IMR-90 (cell line): Measurements from ENCODE around the gene LAMA3. TPM values are rescaled to one million over a fixed set of nuclear protein-coding genes. Genes with fewer than 3 reads are reported as not detected.
A peak's percentile ranks its signal among the peaks of the same experiment; 100 is the strongest.

ENCODE experiments used
- ATAC-seq: fragments of 200-7000 bp; cut with Tn5 transposase; 2 replicates; pipeline ENCODE4 v1.9.1; 2020; ENCODE audit warnings: low read depth, mild to moderate bottlenecking, moderate library complexity
- BruUV-seq: library from RNA; stranded (reverse); fragments of 400-500 nt; replicated peaks from 2 replicates; lab custom pipeline; 2021; lab: Mats Ljungman, UMichigan
- CTCF ChIA-PET: fragments of 300-600 bp; formaldehyde crosslinking; extraction: SDS; loops from one replicate; lab custom pipeline; 2021; ENCODE audit warnings: antibody characterized with exemption; lab: Yijun Ruan, JAX
- POLR2A ChIA-PET: fragments of 300-600 bp; sonication (Branson Sonifier 250); formaldehyde crosslinking; loops from one replicate; lab custom pipeline; 2022; ENCODE audit warnings: antibody characterized with exemption; ENCODE audit not compliant: unreplicated experiment; lab: Charles Lee
- DNase-seq: peaks from one replicate; pipeline ENCODE4 v3.0.0; 2013
- H2AFZ ChIP-seq: replicated peaks from 2 replicates; pipeline ENCODE3; 2013; ENCODE audit warnings: low read length, mild to moderate bottlenecking; ENCODE audit not compliant: poor library complexity
- H2AK5ac ChIP-seq: 2 replicates; pipeline ENCODE4 v1.6.1; 2013; ENCODE audit warnings: low read depth, low read length, inconsistent platforms
- H2AK9ac ChIP-seq: replicated peaks from 2 replicates; pipeline ENCODE3; 2013; ENCODE audit warnings: mild to moderate bottlenecking, low read depth, low read length, moderate library complexity; ENCODE audit not compliant: poor library complexity
- H2BK120ac ChIP-seq: 2 replicates; pipeline ENCODE4 v1.6.1; 2013; ENCODE audit warnings: low read depth, low read length, inconsistent platforms
- H2BK15ac ChIP-seq: 3 replicates; pipeline ENCODE4 v1.6.1; 2013; ENCODE audit warnings: low read depth, low read length, inconsistent platforms
- H2BK20ac ChIP-seq: 2 replicates; pipeline ENCODE4 v1.6.1; 2013; ENCODE audit warnings: low read depth, mild to moderate bottlenecking, inconsistent platforms, low read length, moderate library complexity
- H2BK5ac ChIP-seq: 2 replicates; pipeline ENCODE4 v1.6.1; 2013; ENCODE audit warnings: mild to moderate bottlenecking, low read depth, low read length, inconsistent platforms; ENCODE audit not compliant: poor library complexity, severe bottlenecking
- H3K14ac ChIP-seq: replicated peaks from 2 replicates; pipeline ENCODE4 v1.6.1; 2013; ENCODE audit warnings: low read depth, low read length, inconsistent platforms
- H3K18ac ChIP-seq: 2 replicates; pipeline ENCODE4 v1.6.1; 2013; ENCODE audit warnings: low read depth, low read length, control low read depth
- H3K23ac ChIP-seq: 2 replicates; pipeline ENCODE4 v1.6.1; 2013; ENCODE audit warnings: low read depth, low read length, inconsistent platforms
- H3K27ac ChIP-seq: 2 replicates; pipeline ENCODE4 v1.5.1; 2013; ENCODE audit warnings: mild to moderate bottlenecking, control low read depth, low read length; ENCODE audit not compliant: insufficient read depth
- H3K27me3 ChIP-seq: 2 replicates; pipeline ENCODE4 v1.6.1; 2013; ENCODE audit warnings: low read length; ENCODE audit not compliant: control insufficient read depth, insufficient read depth
- H3K36me3 ChIP-seq: 2 replicates; pipeline ENCODE4 v1.6.1; 2013; ENCODE audit warnings: low read length, mixed read lengths; ENCODE audit not compliant: control insufficient read depth, insufficient read depth
- H3K4ac ChIP-seq: 2 replicates; pipeline ENCODE4 v1.6.1; 2013; ENCODE audit warnings: low read depth, low read length, inconsistent platforms
- H3K4me1 ChIP-seq: 2 replicates; pipeline ENCODE4 v1.6.1; 2013; ENCODE audit warnings: low read length, mixed read lengths; ENCODE audit not compliant: control insufficient read depth, insufficient read depth
- H3K4me2 ChIP-seq: 2 replicates; pipeline ENCODE4 v1.6.1; 2013; ENCODE audit warnings: low read depth, mild to moderate bottlenecking, control low read depth, low read length, moderate library complexity
- H3K4me3 ChIP-seq: 2 replicates; pipeline ENCODE4 v1.5.1; 2013; ENCODE audit warnings: low read depth, mild to moderate bottlenecking, control low read depth, low read length, moderate library complexity; ENCODE audit not compliant: insufficient read depth
- H3K56ac ChIP-seq: 2 replicates; pipeline ENCODE4 v1.6.1; 2013; ENCODE audit warnings: low read length, inconsistent platforms; ENCODE audit not compliant: insufficient read depth; ENCODE audit errors: extremely low read depth
- H3K79me1 ChIP-seq, 2 experiments: 2 replicates each; pipeline ENCODE4 v1.6.1; 2013; ENCODE audit warnings: low read length in 2 of 2, inconsistent platforms in 1 of 2, low read depth in 1 of 2
- H3K9ac ChIP-seq: 2 replicates; pipeline ENCODE4 v1.6.1; 2013; ENCODE audit warnings: low read depth, low read length, control low read depth
- H3K9me1 ChIP-seq: 2 replicates; pipeline ENCODE4 v1.6.1; 2013; ENCODE audit warnings: low read length, inconsistent platforms; ENCODE audit not compliant: insufficient read depth
- H3K9me3 ChIP-seq: 2 replicates; pipeline ENCODE4 v1.6.1; 2013; ENCODE audit warnings: low read length; ENCODE audit not compliant: control insufficient read depth, insufficient read depth
- H4K20me1 ChIP-seq: 2 replicates; pipeline ENCODE4 v1.6.1; 2013; ENCODE audit warnings: low read length, inconsistent platforms; ENCODE audit not compliant: insufficient read depth
- H4K5ac ChIP-seq: 2 replicates; pipeline ENCODE4 v1.6.1; 2013; ENCODE audit warnings: mild to moderate bottlenecking, low read depth, low read length, control low read depth
- H4K8ac ChIP-seq, 2 experiments: 2 replicates each; pipeline ENCODE4 v1.6.1; 2013; ENCODE audit warnings: low read depth in 2 of 2, low read length in 2 of 2, control low read depth in 1 of 2, inconsistent platforms in 1 of 2
- H4K91ac ChIP-seq: 2 replicates; pipeline ENCODE4 v1.6.1; 2013; ENCODE audit warnings: low read depth, low read length, inconsistent platforms; ENCODE audit not compliant: insufficient read depth
- BHLHE40 ChIP-seq: fragments of 150-350 bp; IDR thresholded peaks from 2 replicates; pipeline ENCODE4 v1.6.1; 2016; ENCODE audit warnings: mild to moderate bottlenecking, low read depth, low read length
- CEBPB ChIP-seq: IDR thresholded peaks from 2 replicates; pipeline ENCODE4 v1.6.1; 2012; ENCODE audit warnings: low read depth, low read length, improper control_type of control experiment
- CHD1 ChIP-seq: IDR thresholded peaks from 2 replicates; pipeline ENCODE4 v1.6.1; 2012; ENCODE audit warnings: low read depth, low read length, improper control_type of control experiment
- FOS ChIP-seq: fragments of 150-350 bp; IDR thresholded peaks from 2 replicates; pipeline ENCODE4 v1.6.1; 2016; ENCODE audit warnings: low read depth, low read length
- MXI1 ChIP-seq: IDR thresholded peaks from 2 replicates; pipeline ENCODE4 v1.6.1; 2012; ENCODE audit warnings: low read depth, mild to moderate bottlenecking, low read length, moderate library complexity, borderline replicate concordance
- NFE2L2 ChIP-seq: fragments of 150-350 bp; IDR thresholded peaks from 2 replicates; pipeline ENCODE4 v1.6.1; 2016; ENCODE audit warnings: low read depth, mild to moderate bottlenecking, low read length
- POLR2A ChIP-seq: IDR thresholded peaks from 2 replicates; pipeline ENCODE4 v1.6.1; 2012; ENCODE audit warnings: mild to moderate bottlenecking, low read depth, low read length
- RAD21 ChIP-seq: IDR thresholded peaks from 2 replicates; pipeline ENCODE4 v1.6.1; 2012; ENCODE audit warnings: low read length, improper control_type of control experiment
- RCOR1 ChIP-seq: IDR thresholded peaks from 2 replicates; pipeline ENCODE4 v1.6.1; 2012; ENCODE audit warnings: mild to moderate bottlenecking, low read length, improper control_type of control experiment; ENCODE audit not compliant: insufficient replicate concordance
- RFX5 ChIP-seq: IDR thresholded peaks from 2 replicates; pipeline ENCODE4 v1.8.0; 2012; ENCODE audit warnings: low read depth, mild to moderate bottlenecking, low read length, moderate library complexity
- WGBS, 2 experiments: methylation state at CpG; one replicate each; pipeline versions ENCODE4 v1.1.5 to v1.1.7; 2013; ENCODE audit warnings: missing lambda C conversion rate in 2 of 2; ENCODE audit not compliant: insufficient read length in 1 of 2; ENCODE audit errors: extremely low coverage in 2 of 2; 5-methylcytosine and 5-hydroxymethylcytosine counted together
- dilution Hi-C: fragments of 300-500 bp; cut with HindIII; formaldehyde crosslinking; loops from one replicate; pipeline ENCODE4 v1.14.3; 2018; ENCODE audit warnings: low sequenced_read_pairs; ENCODE audit not compliant: unreplicated experiment
- in situ Hi-C: fragments of 300-500 bp; cut with MboI; formaldehyde crosslinking; loops from 3 replicates; pipeline ENCODE4 v1.14.3; 2019; ENCODE audit warnings: low sequenced_read_pairs, inconsistent platforms, mixed read lengths
- intact Hi-C: fragments of 100-400 bp; cut with micrococcal nuclease; formaldehyde crosslinking; loops from 2 replicates; pipeline ENCODE4 v1.10.0; 2022
- polyA plus RNA-seq, 3 experiments: library from polyadenylated mRNA; depleted of rRNA; stranded (reverse); fragments of >200 nt; gene quantifications; 2 replicates each; pipeline ENCODE4 v1.2.3, GENCODE V29; 2012; ENCODE audit warnings: low replicate concordance in 1 of 3
- total RNA-seq: library from RNA; depleted of rRNA; stranded (reverse); fragments of >200 nt; gene quantifications from 2 replicates; pipeline ENCODE4 v1.2.3, GENCODE V29; 2012
- TF ChIP-seq, protein P1 (sequence below): fragments of 150-350 bp; IDR thresholded peaks from 2 replicates; pipeline ENCODE4 v1.6.1; 2016; ENCODE audit warnings: low read depth, mild to moderate bottlenecking, low read length, moderate library complexity, borderline replicate concordance

LAMA3 gene
- total and polyA plus RNA-seq, 2 of the 4 experiments (the other 2 are of a cell fraction): 0.18 to 0.19 TPM

DNA sequence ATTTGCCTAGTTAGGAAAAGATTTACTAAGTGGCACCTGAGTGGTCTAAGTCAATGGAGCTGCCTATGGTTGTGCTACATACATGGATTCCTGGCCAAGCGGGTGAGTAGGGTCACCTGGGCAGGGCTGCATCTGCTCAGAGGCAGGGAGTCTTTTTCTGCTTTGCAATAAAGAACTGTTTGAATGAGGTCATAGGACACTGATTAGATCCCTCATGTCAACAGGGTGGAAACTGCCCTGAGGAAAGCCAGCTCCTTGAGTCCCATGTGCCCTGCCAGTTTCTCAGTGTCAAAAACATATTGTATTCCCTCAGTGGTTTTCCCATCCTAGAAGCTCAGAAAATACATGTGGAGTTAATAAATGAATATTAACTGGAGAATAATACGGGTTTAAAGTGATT is 4.6 kb downstream of the LAMA3 start:
- dilution Hi-C loops: no loop called here
- no TSS peak for BruUV-seq

More for the DNA sequence above, 4.6 kb downstream of the LAMA3 start:
- H3K79me1 ChIP-seq: no peaks in the 10 kb centered on the region
- in situ Hi-C loops (no loop called here), intact Hi-C loops (no loop called here)
- H3K9me1 ChIP-seq: peaks cover 8% of the 10 kb centered on the region
- POLR2A ChIA-PET: no interaction called here
- H3K56ac ChIP-seq: no peak overlapping the region
- H2BK15ac ChIP-seq: peak overlapping the region; percentile 92; the same call in 2 of the 3 replicates
- 0 out of 2 replicates have a peak overlapping the region, but pooled peaks have one; percentile 17 for H2AK5ac ChIP-seq
- H3K18ac ChIP-seq: peak overlapping the region; percentile 20; the same call in 1 of the 2 replicates
- peaks cover 3% of the 10 kb centered on the region for H3K9me3 ChIP-seq
- no peak overlapping the region for H2BK5ac ChIP-seq
- no peak overlapping the region for H3K4me3 ChIP-seq
- H2AFZ ChIP-seq: no peak overlapping the region
- TF ChIP-seq BHLHE40 (no peak), RAD21 (no peak), RCOR1 (no peak), CHD1 (no peak), NFE2L2 (no peak), RFX5 (no peak), CEBPB (no peak), MXI1 (no peak), FOS (no peak), POLR2A (no peak)
- TF ChIP-seq, protein P1, sequence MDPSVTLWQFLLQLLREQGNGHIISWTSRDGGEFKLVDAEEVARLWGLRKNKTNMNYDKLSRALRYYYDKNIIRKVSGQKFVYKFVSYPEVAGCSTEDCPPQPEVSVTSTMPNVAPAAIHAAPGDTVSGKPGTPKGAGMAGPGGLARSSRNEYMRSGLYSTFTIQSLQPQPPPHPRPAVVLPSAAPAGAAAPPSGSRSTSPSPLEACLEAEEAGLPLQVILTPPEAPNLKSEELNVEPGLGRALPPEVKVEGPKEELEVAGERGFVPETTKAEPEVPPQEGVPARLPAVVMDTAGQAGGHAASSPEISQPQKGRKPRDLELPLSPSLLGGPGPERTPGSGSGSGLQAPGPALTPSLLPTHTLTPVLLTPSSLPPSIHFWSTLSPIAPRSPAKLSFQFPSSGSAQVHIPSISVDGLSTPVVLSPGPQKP: no peak
- WGBS, 2 experiments: 100% methylated on average over 1 of the region's 2 CpGs; no CpG with 5 or more reads in 1 of the 2 experiments
- H3K27ac ChIP-seq: no peak overlapping the region
- no peak overlapping the region for H3K14ac ChIP-seq
- no peak overlapping the region for H3K4me2 ChIP-seq
- no peaks in the 10 kb centered on the region for H3K36me3 ChIP-seq
- no peak overlapping the region for H2AK9ac ChIP-seq
- DNase-seq (no peak), ATAC-seq (no peak)
- CTCF ChIA-PET: no interaction called here
- peaks cover 20% of the 10 kb centered on the region for H3K4me1 ChIP-seq
- no peak overlapping the region for H4K5ac ChIP-seq
- H4K8ac ChIP-seq: no peak overlapping the region
- no peak overlapping the region for H3K23ac ChIP-seq
- no peak overlapping the region for H2BK20ac ChIP-seq
- peak overlapping the region; percentile 11; the same call in 1 of the 2 replicates for H4K91ac ChIP-seq
- no peak overlapping the region for H3K9ac ChIP-seq
- no peak overlapping the region for H3K4ac ChIP-seq
- H3K27me3 ChIP-seq: peaks cover 24% of the 10 kb centered on the region
- peaks cover 5% of the 10 kb centered on the region; the same call in 1 of the 2 replicates for H4K20me1 ChIP-seq
- H2BK120ac ChIP-seq: peak overlapping the region; percentile 61; the same call in 1 of the 2 replicates
